Measurements from ENCODE around the gene BACH2.
"Not testable (repeated sequence)": the region's sequence is repeated elsewhere in the genome, so short reads cannot be mapped to it uniquely, and the experiment has no call there.

BACH2 gene

GRCh38 chr6:90039911-90040310 is 256.7 kb downstream of the BACH2 start:
- DNase-seq (ENCODE audit: extremely low read depth in 1 of 2, low read depth in 1 of 2) = no peak

GRCh38 chr6:90038961-90039653 is 257.5 kb downstream of the BACH2 start:
- DNase-seq (ENCODE audit: extremely low read depth in 1 of 2, low read depth in 1 of 2) = no peak

- DNase-seq (ENCODE audit: extremely low read depth in 1 of 2, low read depth in 1 of 2) = no peak
These were observed 259.7 kb downstream of the BACH2 start for GRCh38 chr6:90036963-90037362.

- no peak for DNase-seq (ENCODE audit: extremely low read depth in 1 of 2, low read depth in 1 of 2)
These were observed 261.5 kb downstream of the BACH2 start for GRCh38 chr6:90035047-90035723.

DNA sequence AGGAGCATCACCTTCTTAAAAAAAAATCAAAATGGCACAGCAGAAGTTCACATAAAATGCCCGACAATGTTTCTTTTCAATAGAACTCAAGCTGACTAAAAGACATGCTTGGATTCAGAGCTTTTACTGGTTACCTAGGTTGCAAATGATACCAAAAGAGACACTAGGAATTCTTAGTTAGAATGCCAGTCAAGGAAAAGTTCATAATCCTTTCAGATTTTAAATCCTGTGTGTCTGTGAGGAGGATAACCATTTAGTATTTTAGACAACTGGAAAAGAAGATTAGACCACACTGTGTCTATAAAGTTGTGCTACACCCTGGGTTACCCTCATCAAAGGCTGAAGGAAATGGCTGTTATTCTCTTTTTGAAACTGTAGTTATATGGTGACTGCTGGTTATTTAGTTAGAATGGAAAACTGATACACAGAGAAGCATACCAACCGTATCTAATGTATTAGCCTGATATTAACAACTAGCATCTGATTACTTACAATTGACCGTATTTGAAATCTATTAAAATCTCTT is 262.8 kb downstream of the BACH2 start:
- DNase-seq (ENCODE audit: extremely low read depth in 1 of 2, low read depth in 1 of 2) = no peak

DNA sequence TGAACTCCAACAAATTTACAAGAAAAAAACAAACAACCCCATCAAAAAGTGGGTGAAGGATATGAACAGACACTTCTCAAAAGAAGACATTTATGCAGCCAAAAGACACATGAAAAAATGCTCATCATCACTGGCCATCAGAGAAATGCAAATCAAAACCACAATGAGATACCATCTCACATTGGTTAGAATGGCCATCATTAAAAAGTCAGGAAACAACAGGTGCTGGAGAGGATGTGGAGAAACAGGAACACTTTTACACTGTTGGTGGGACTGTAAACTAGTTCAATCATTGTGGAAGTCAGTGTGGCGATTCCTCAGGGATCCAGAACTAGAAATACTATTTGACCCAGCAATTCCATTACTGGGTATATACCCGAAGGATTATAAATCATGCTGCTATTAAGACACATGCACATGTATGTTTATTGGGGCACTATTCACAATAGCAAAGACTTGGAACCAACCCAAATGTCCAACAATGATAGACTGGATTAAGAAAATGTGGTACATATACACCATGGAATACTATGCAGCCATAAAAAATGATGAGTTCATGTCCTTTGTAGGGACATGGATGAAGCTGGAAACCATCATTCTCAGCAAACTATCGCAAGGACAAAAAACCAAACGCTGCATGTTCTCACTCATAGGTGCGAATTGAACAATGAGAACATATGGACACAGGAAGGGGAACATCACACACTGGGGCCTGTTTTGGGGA is 264.0 kb downstream of the BACH2 start:
- not testable (repeated sequence) for DNase-seq (ENCODE audit: extremely low read depth in 1 of 2, low read depth in 1 of 2)

GRCh38 chr6:90028995-90029635 is 267.5 kb downstream of the BACH2 start:
- no peak for DNase-seq (ENCODE audit: extremely low read depth in 1 of 2, low read depth in 1 of 2)

DNA sequence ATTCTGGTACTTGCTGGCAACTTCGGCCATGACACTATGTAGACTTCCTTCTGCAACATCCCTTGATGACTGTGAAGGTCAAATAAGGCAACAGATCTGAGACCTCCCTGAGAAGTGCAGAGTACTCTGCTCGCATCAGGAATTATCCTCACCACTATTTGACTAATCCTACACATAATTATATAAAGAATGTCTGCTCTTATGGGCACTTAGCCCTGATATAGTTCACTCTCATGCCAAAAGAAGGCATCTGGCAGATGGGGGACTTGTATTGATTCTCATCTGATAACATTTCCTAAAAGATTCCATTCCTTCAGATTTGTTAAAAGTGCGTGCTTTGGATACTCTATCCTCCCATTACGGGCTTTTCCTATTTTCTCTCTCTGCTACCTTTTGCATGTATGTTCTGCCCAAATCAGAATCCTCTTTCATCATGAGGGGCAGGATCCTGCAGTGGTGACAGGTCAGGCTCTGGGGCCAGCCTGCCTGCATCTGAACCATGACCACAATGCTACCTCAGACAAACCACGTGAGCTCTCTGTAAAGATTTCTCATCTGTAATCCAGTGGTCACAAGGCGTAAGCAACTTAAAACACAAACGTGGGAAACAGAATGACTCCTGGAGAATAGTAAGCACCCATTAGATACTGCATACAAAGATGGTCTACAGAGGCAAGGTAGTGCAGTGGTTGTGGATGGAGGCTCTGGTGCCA is 268.4 kb downstream of the BACH2 start:
- no peak for DNase-seq (ENCODE audit: extremely low read depth in 1 of 2, low read depth in 1 of 2)

DNA sequence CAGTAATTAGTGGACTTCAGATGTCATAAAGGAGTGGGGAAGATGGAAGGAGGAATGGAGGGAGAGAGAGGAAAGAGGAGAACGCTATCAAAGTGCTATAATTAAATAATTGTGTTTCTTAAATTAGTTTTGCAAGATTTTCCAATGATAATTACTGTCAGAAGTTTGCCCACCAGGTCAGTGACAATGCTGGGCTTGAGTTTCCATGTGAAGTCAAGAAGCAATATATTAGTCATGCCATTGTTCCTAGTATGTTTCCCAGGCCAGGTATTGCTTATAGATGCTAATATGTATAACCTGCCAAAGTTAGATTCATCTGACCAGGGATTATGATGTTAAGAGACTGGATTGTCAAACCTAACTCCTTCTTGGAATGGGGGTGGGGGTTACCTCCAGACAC is 270.4 kb downstream of the BACH2 start:
- DNase-seq (ENCODE audit: extremely low read depth in 1 of 2, low read depth in 1 of 2) = no peak

DNA sequence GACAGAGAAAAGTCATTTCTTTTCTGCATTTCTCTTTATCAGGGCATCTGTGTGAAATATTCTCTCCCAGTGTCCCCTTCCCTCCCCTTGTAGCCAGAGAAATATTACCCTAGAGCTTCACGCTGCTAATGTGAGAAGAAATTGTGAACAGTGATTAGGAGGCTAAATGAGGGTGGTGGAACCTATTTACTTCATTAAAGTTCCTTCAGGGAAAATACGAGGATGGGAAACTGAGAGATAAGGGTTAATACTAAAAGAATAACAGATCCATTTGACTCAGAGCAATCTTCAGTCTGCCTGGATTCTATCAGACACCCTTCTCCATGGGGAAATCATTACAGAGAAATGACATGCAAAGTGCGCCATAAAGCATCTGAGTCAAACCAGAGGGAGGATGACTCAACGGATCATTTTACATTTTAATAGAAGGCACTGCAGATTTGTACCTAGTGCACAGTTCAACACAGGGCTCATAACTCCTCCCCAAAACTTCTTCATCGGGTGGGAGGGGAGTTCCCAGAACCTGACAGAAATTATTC is 271.1 kb downstream of the BACH2 start:
- DNase-seq (ENCODE audit: extremely low read depth in 1 of 2, low read depth in 1 of 2) = no peak

- no peak for DNase-seq (ENCODE audit: extremely low read depth in 1 of 2, low read depth in 1 of 2)
These were observed 272.0 kb downstream of the BACH2 start for GRCh38 chr6:90024633-90025032.

DNA sequence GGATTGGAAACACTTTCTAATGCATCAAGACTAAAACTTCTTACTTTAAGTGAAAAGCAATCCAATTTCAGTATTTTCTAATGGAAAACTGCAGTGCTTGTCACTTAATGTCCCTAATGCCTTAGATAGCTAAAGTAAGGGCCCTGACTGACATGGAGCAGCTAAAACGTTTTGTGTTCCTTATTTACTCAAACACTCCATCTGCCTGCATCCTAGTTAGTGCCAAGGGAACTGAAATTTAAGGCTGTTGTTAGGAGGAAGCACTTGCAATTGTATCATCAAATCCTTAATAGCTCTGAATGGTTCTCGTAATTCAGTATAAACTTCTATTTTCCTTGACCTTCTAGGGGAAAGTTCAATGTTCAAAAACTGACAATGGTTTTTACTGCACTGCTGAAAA is 274.9 kb downstream of the BACH2 start:
- DNase-seq (ENCODE audit: extremely low read depth in 1 of 2, low read depth in 1 of 2) = no peak

DNA sequence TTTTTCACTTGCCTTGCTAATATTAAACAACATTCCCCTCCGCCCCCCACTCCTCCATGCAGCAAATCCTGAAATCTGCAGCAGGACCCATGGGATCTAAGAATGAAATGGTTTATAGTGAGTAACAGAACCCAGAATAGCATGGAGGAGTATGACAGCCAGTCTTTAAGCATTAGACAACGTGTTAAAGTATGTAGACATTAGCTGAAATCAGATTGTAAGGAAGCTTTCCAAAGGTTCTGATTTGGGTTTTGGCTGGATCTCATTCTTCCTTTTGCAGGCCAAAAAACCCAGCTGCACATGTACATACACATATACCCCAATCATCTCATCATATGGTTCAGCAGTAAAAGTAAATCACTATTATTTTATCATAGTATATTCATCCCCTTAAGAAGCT is 275.9 kb downstream of the BACH2 start:
- no peak for DNase-seq (ENCODE audit: extremely low read depth in 1 of 2, low read depth in 1 of 2)

DNA sequence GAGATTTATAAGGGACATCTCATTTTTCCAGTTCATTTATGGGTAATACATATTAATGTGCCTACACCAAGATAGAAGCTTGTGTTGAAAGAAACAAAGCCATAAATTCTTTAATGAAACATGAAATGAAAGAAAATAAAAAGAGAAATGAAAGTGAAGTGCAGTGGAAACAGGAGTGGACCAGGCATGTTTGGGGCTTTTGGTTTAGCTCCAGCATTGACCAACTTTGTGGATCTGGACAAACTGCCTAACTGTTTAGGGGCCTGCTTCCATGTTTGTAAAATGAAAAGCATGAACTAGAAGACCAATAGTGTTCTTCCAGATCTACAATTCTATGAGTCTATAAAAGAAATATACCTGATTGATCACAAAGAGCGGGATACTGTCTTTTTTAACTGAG is 277.4 kb downstream of the BACH2 start:
- no peak for DNase-seq (ENCODE audit: extremely low read depth in 1 of 2, low read depth in 1 of 2)

DNA sequence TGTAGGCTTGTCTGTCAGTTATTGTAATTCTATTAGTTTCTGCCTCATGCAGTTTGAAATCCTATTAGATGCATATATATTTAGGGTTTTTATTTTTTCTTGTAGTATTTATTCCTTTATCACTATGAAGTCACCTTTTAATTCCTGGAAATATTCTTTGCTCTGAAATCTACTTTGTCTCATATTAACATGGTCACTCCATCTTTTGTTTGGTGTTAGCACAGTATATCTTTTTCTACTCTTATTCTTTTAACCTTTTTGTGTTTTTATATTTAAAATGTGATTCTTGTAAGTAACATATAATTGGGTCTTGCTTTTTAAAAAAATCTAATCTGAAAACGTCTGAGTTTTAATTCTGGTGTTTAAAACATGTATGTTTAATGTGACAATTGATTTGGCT is 280.8 kb downstream of the BACH2 start:
- no peak for DNase-seq (ENCODE audit: extremely low read depth in 1 of 2, low read depth in 1 of 2)

DNA sequence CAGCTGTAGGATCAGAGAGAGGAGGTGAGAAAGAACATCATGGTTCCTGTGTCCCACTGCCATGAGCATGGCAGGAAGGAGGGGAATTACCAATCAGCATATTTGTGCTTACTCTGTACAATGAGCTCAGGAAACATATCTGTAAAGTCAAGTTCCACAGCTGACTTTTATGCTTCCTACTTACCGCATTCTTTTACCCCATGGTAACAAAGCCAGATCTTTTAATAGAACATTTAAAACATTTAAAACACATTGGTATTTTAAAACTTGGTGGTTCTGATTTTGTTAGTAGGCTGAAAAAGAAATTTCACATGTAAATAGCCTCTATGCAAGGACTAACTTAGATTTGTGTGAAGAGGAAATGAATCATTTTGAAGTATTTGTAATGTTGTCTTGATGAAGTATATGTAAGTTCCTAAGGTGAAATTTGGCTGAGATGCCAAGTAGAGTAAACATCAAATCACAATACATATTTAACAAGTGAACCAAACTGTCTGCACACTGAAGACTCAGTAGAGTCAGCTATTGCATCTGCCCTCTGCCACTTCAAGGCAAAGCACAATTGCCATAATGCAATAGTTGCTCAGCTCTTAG is 287.6 kb downstream of the BACH2 start:
- no peak for DNase-seq (ENCODE audit: extremely low read depth in 1 of 2, low read depth in 1 of 2)

DNA sequence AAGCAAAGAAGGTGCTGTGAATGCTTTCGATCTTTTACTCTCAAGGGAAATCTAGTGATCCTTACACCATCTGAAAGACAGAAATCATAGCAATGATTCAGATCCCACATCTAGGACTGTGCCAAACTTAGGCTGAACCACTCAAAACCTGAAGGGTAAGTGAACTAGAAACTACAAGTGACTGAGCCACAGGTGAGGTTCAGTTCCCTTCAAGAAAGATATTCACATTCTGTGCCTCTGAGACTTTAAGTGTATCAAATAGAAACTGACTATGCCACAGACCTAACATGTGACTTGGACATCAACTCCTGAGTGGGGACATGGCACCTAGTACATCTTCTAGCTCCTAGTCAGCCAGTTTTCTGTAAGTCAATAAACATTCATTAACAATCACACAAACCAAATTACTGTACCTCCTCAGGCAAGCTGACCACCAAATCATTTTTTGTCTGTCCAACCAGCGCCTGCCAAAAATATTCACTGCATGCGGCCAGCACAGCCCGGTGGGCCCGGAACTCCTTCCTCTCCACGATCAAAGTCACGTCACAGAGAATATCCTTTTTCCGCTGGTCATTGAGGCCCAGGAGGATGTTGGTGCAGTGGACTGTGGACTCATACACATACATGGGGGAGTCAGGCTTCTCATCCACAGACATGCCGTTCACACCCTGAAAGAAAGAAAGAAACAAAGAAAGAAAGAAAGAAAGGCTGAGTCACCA is 288.3 kb downstream of the BACH2 start:
- no peak for DNase-seq (ENCODE audit: extremely low read depth in 1 of 2, low read depth in 1 of 2)

GRCh38 chr6:90005048-90005827 is 291.4 kb downstream of the BACH2 start:
- no peak for DNase-seq (ENCODE audit: extremely low read depth in 1 of 2, low read depth in 1 of 2)

GRCh38 chr6:90004511-90004910 is 292.1 kb downstream of the BACH2 start:
- no peak for DNase-seq (ENCODE audit: extremely low read depth in 1 of 2, low read depth in 1 of 2)
